AG09319 (cell line): ENCODE data around the gene PER3.

Experiments
- DNase-seq: peaks from one replicate; pipeline ENCODE4 v3.0.0-alpha.2; 2010; ENCODE audit warnings: low read depth; ENCODE audit errors: extremely low read depth
- TF ChIP-seq, protein P1 (sequence below): IDR thresholded peaks from 2 replicates; pipeline ENCODE4 v1.5.1; 2011; ENCODE audit warnings: low read depth, mild to moderate bottlenecking, inconsistent platforms, low read length, moderate library complexity

Gene PER3

DNA sequence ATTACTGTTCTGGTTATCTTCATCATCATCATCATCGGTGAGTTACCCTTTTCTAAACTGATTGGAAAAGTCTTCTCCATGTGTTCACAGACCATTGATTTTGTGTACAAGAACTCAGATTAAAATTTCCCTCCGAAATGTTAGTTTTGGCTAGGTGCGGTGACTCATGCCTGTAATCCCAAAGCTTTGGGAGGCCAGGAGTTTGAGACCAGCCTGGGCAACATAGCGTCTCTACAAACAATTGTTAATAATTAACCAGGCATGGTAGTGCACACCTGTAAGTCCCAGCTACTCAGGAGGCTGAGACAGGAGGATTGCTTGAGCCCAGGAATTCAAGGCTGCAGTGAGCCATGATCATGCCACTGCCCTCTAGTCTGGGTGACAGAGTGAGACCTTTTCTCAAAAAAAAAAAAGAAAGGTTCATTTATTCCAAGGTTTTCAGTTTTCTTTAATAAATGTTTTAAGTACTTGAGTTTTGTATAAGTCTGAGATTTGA lies 5.9 kb upstream of the PER3 start:
- TF ChIP-seq, protein P1, sequence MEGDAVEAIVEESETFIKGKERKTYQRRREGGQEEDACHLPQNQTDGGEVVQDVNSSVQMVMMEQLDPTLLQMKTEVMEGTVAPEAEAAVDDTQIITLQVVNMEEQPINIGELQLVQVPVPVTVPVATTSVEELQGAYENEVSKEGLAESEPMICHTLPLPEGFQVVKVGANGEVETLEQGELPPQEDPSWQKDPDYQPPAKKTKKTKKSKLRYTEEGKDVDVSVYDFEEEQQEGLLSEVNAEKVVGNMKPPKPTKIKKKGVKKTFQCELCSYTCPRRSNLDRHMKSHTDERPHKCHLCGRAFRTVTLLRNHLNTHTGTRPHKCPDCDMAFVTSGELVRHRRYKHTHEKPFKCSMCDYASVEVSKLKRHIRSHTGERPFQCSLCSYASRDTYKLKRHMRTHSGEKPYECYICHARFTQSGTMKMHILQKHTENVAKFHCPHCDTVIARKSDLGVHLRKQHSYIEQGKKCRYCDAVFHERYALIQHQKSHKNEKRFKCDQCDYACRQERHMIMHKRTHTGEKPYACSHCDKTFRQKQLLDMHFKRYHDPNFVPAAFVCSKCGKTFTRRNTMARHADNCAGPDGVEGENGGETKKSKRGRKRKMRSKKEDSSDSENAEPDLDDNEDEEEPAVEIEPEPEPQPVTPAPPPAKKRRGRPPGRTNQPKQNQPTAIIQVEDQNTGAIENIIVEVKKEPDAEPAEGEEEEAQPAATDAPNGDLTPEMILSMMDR, result no peak
- DNase-seq, result no peak

DNA sequence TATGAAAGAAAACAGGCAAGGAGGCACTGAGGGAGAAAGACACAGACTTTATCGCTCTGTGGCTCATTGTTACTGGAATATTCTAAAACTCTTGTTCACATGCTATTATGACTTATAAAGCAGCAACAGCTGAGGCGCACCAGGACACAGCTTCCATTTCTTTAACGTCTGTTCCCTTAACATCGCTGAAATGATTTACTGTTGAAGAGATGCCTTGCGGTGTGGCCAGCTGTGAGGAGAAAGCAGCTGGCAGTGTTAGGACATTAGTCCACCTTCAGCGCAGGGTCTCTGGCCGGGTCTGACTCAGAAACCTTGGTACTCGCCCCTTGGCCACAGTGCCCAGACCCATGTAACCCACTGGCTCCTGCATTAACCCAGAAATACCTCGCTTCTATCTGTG lies 3.1 kb upstream of the PER3 start:
- no peak for DNase-seq
- TF ChIP-seq, protein P1, result no peak

DNA sequence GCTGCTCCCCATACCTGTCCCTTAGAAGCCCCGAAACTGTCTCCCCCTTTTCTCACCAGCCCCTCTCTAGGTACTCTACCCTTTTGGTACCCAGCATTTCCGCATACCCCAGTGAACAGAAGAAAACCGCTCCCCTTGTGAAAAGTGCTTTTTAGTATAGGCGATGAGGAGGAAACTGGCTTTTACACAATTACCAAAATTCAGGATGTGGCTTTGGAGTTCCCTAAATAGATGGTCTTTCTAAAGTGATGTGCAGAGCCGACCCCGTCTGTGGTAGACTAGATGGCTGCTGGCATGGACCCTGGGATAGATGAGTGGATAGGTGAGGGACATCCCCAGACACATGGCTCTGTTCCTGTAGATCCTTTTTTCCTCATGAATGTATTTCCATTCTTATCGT lies 2.6 kb upstream of the PER3 start:
- no peak for DNase-seq
- TF ChIP-seq, protein P1, result no peak

DNA sequence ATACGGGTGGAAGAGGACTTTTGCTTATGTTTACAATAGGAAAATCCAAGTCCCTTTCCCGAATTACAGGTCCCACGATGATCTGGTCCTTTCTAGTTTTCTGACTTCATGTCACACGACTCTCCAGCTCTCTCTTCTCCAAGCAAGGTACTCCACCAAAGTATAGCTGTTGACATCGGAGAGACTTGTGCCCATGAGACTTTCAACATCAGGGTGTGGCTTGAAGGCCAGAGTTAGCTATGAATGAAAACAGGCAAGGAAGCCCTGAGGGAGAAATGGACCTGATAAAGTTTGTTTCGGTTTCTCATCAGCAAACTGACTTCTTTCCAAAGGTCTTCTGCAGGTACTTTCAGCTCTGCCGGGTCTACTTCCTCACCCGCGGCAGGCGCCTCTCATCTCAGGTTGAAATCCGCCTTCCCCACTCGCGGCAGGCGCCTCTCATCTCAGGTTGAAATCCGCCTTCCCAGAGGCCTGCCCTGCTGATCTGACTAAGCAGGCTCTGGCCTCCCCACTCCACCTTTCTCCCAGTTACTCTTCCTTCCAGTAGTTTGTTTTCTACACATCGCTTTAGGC lies 2.1 kb upstream of the PER3 start:
- TF ChIP-seq, protein P1, result no peak
- DNase-seq, result no peak

DNA sequence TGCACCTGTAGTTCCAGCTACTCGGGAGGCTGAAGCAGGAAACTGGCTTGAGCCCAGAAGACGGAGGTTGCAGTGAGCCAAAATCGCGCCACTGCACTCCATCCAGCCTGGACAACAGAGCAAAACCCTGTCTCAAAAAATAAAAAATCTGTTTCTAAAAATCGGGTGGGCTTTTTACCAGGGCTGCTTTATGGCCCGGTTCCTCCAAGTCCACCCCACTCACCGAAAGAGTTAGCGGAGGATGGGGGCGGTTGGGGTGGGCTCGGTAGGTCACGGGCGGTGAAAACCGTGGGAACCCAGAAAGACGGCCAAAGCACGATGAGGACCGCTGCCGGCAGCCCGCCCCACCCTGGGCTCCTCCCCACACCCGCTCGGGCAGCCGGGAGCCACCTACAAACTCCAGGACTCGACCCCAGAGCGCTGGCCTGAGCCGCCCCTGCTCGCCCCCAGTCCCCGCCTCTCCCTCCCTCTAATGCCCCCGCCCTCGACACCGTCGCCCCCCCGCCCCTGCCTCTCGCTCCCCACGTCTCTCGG lies 846 bp upstream of the PER3 start:
- TF ChIP-seq, protein P1, result no peak
- peak; percentile 19 for DNase-seq

DNA sequence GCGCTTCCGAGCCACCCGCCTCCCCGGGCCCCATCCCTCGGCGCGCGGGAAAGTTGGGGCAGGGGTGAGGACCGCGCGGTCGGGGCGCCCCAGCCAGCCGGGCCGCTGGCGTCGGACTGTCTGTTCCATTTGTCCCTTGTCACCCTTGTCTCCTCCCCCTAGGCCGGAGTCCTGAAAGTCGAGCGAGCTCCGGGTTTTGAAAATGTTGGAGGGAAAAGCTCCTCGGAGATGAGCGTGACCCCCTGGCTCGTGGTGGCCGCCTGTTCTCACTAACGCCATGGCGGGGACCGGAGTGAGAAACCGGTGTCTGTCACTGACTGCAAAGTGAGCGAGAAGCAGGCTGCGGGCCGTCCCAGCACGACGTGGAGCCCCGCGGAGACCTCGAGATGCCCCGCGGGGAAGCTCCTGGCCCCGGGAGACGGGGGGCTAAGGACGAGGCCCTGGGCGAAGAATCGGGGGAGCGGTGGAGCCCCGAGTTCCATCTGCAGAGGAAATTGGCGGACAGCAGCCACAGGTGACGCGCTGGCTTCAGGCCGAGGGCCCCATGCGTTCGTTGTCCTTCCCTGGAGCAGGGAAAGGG lies 491 bp downstream of the PER3 start:
- DNase-seq, result no peak

DNA sequence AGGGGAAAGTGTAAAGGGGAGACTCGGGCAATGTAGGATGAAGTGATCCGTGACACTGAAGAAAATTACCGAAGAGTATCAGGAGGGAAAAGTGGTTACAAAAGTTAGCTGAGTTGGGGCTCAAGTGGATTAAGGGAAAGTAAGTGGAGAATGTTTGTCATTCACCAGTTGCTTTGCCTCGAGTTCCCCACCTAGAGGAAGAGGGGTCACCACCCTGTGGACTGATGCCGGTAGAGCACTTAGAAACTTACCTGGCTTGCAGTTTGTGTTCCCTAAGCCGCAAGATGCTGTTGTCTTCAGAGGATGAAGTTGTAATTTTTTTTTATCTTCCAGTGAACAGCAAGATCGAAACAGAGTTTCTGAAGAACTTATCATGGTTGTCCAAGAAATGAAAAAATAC lies 1.0 kb downstream of the PER3 start:
- DNase-seq, result no peak
- TF ChIP-seq, protein P1, result no peak

More for the DNA sequence above, 491 bp downstream of the PER3 start:
- TF ChIP-seq, protein P1, result no peak
